Neural cell (in vitro differentiated cells): ENCODE measurements around the gene KLHL3.

Source experiments
- CTCF ChIP-seq: fragments of 450-650 bp; IDR thresholded peaks from 2 replicates; pipeline ENCODE4 v1.5.1; 2014; ENCODE audit warnings: antibody characterized with exemption, mild to moderate bottlenecking, moderate library complexity; ENCODE audit not compliant: poor library complexity, severe bottlenecking
- POLR2AphosphoS5 ChIP-seq: IDR thresholded peaks from 2 replicates; pipeline ENCODE4 v1.6.1; 2012

GRCh38 chr5:137696481-137696880 lies 39.4 kb downstream of the KLHL3 start:
- TF ChIP-seq CTCF = no peak
- TF ChIP-seq POLR2AphosphoS5 = no peak
